Measurements from ENCODE around the gene ABCB9. TPM values are rescaled to one million over a fixed set of nuclear protein-coding genes. Genes with fewer than 3 reads are reported as not detected.

The ABCB9 gene
- total and polyA plus RNA-seq, 2 of the 8 experiments (the other 6 are each of a cell fraction or from before 2014, with no cell fraction given) = 3.8 to 8.0 TPM

GRCh38 chr12:123013185-123014095, 47.2 kb upstream of the ABCB9 start:
- H2AK5ac ChIP-seq (ENCODE audit: low read depth, low read length) = no peak overlapping the region
- H2BK12ac ChIP-seq (ENCODE audit: low read depth, low read length) = no peak overlapping the region
- FAIRE-seq (no peak), DNase-seq (ENCODE audit: low read depth in 1 of 2, low spot score in 2 of 2) (no peak)
- CTCF ChIA-PET (ENCODE audit: partially characterized antibody) = interaction anchor here (1.1 to 1.7 kb wide), 4 partner anchors 11 to 47 kb away, joined by 3 to 5 read pairs (median 3); no protein-coding TSS in a partner anchor
- no peaks in the 10 kb centered on the region for H3K27me3 ChIP-seq (replicated peaks in 1 of 4; ENCODE audit: control insufficient read depth in 3 of 4, extremely low read depth in 1 of 4, insufficient read depth in 3 of 4, low read length in 3 of 4)
- H2BK120ac ChIP-seq (replicated peaks; ENCODE audit: low read depth, low read length) = no peak overlapping the region
- H3K23me2 ChIP-seq (ENCODE audit: low read depth, low read length) = no peaks in the 10 kb centered on the region
- no peak overlapping the region for H4K91ac ChIP-seq (replicated peaks; ENCODE audit: insufficient read length, low read length)
- TF ChIP-seq HDAC2 (IDR thresholded peaks at IDR 0.05; ENCODE audit: borderline replicate concordance in 1 of 2, low read depth in 2 of 2, low read length in 2 of 2) = no peak
- TF ChIP-seq SP2 (IDR thresholded peaks at IDR 0.05; ENCODE audit: low read length) = no peak
- no peak for TF ChIP-seq RBBP5 (IDR thresholded peaks at IDR 0.05; ENCODE audit: borderline replicate concordance, low read depth, low read length)
- TF ChIP-seq BCL11A (IDR thresholded peaks at IDR 0.05; ENCODE audit: low read depth in 2 of 2, low read length in 2 of 2) = no peak
- no peak for TF ChIP-seq RAD21 (IDR thresholded peaks at IDR 0.05 in 1 of 2, conservative IDR thresholded peaks at IDR 0.05 in 1 of 2; ENCODE audit: low read depth in 2 of 2, low read length in 2 of 2)
- TF ChIP-seq RXRA (IDR thresholded peaks at IDR 0.05; ENCODE audit: insufficient read depth, low read depth, low read length) = no peak
- TF ChIP-seq GABPA (IDR thresholded peaks at IDR 0.05; ENCODE audit: borderline replicate concordance, insufficient read depth, low read length) = no peak
- TF ChIP-seq E2F6 (IDR thresholded peaks at IDR 0.05) = peak; percentile 50
- H3K4ac ChIP-seq (replicated peaks; ENCODE audit: insufficient read length, low read depth, low read length) = no peak overlapping the region
- no peak overlapping the region for H4K5ac ChIP-seq (ENCODE audit: insufficient read length, low read depth, low read length)
- H3K27ac ChIP-seq (ENCODE audit: low read depth, low read length) = no peak overlapping the region
- H3K14ac ChIP-seq (ENCODE audit: insufficient read length) = no peak overlapping the region
- H2BK5ac ChIP-seq (ENCODE audit: low read depth, low read length) = no peak overlapping the region; the same call in 1 of the 2 replicates
- no peak overlapping the region for H2BK15ac ChIP-seq (ENCODE audit: low read length)
- no peak overlapping the region for H3K4me3 ChIP-seq (ENCODE audit: extremely low read depth in 1 of 4, insufficient read depth in 2 of 4, low read depth in 3 of 4, low read length in 4 of 4)
- no peaks in the 10 kb centered on the region for H3K79me1 ChIP-seq (ENCODE audit: low read depth, low read length)
- H3K18ac ChIP-seq (ENCODE audit: extremely low read depth, low read length) = no peak overlapping the region
- H3K23ac ChIP-seq (ENCODE audit: insufficient read length) = no peak overlapping the region
- H3K4me1 ChIP-seq (replicated peaks in 1 of 4; ENCODE audit: control insufficient read depth in 3 of 4, insufficient read depth in 4 of 4, low read length in 3 of 4) = no peaks in the 10 kb centered on the region
- no peaks in the 10 kb centered on the region; a peak in 1 of 4 replicates for H3K9me3 ChIP-seq (ENCODE audit: insufficient read depth in 2 of 2, low read depth in 1 of 2, low read length in 1 of 2)
- no peak overlapping the region for H4K8ac ChIP-seq (ENCODE audit: extremely low read depth, insufficient read depth, low read length)
- no peaks in the 10 kb centered on the region for H3K36me3 ChIP-seq (ENCODE audit: control insufficient read depth in 2 of 4, insufficient read depth in 4 of 4, low read length in 3 of 4)
- H3K4me2 ChIP-seq (ENCODE audit: insufficient read depth in 1 of 2, low read depth in 2 of 2, low read length in 2 of 2) = no peak overlapping the region
- H3K56ac ChIP-seq (replicated peaks; ENCODE audit: insufficient read length, low read depth, low read length) = no peak overlapping the region
- H3K9ac ChIP-seq (replicated peaks in 1 of 4; ENCODE audit: extremely low read depth in 1 of 4, low read depth in 3 of 4, low read length in 3 of 4) = no peak overlapping the region
- POLR2A ChIA-PET (ENCODE audit: partially characterized antibody) = interaction anchor here (0.9 kb wide), 1 partner anchor 12 kb away, joined by 3 read pairs; no protein-coding TSS in a partner anchor
- H3K79me2 ChIP-seq (ENCODE audit: control insufficient read depth in 1 of 2, insufficient read depth in 2 of 2, low read length in 2 of 2) = no peaks in the 10 kb centered on the region
- peaks cover 0 to 3% of the 10 kb centered on the region in 2 experiments for H4K20me1 ChIP-seq (replicated peaks in 1 of 2; ENCODE audit: control insufficient read depth in 1 of 2, insufficient read depth in 2 of 2, low read length in 2 of 2)
- H2BK20ac ChIP-seq (ENCODE audit: low read length) = no peak overlapping the region
- H2AFZ ChIP-seq (ENCODE audit: low read length) = no peak overlapping the region
- WGBS, 2 experiments (ENCODE audit: extremely low coverage in 1 of 2, insufficient coverage in 1 of 2, insufficient read length in 1 of 2, insufficient replicate concordance in 2 of 2, low coverage in 1 of 2, low lambda C conversion rate in 2 of 2, missing lambda C conversion rate in 1 of 2) = 89% methylated on average over 19 of the region's 19 CpGs; no CpG with 5 or more reads in 1 of the 2 experiments

All from H1 (cell line).